Measurements from ENCODE around the gene INPP4B. TPM values are rescaled to one million over a fixed set of nuclear protein-coding genes. Genes with fewer than 3 reads are reported as not detected.

Gene INPP4B
- polyA plus RNA-seq, 1 of the 3 experiments (the other 2 are of a cell fraction) = 0.08 TPM

DNA sequence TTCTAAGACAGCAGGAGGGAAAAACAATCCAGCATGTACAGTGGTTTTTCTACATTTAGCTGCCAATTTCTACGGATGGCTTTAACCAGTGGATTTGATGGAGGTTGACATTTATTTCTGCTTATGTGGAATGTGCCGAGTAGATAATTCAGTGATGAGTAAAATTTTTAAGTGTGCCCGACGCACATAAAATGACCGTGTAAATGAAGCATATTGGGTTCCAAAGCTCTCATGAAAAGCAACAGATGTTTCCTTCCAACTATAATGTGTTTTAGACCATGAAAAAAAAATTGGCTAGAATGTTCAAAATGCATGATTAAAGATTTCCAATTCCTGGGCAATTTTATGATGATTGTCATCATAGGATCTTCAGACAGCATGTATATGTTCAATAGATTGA, 14.1 kb downstream of the INPP4B start:
- 81% methylated on average over 5 of the region's 5 CpGs for WGBS (ENCODE audit: low lambda C conversion rate)
- Histone ChIP-seq H4K20me1 (ENCODE audit: insufficient read depth) (no peaks in the 10 kb centered on the region), H3K4me2 (no peak overlapping the region), H3K4me1 (ENCODE audit: control insufficient read depth in 1 of 2, insufficient read depth in 2 of 2, low read depth in 1 of 2, low read length in 1 of 2) (no peaks in the 10 kb centered on the region), H3K27ac (ENCODE audit: low read depth in 2 of 2, low read length in 1 of 2) (no peak overlapping the region), H3K27me3 (ENCODE audit: insufficient read depth) (no peaks in the 10 kb centered on the region), H3K9me2 (no peaks in the 10 kb centered on the region), H3K79me2 (ENCODE audit: insufficient read depth) (no peaks in the 10 kb centered on the region), H3K9ac (no peak overlapping the region), H3K36me3 (replicated peaks in 1 of 2; ENCODE audit: control insufficient read depth in 1 of 2, insufficient read depth in 2 of 2, low read length in 1 of 2) (no peaks in the 10 kb centered on the region), H3K9me3 (no peaks in the 10 kb centered on the region), H3K4me3 (ENCODE audit: low read depth in 2 of 2, low read length in 1 of 2) (no peak overlapping the region), H3F3A (replicated peaks; ENCODE audit: insufficient read depth) (no peaks in the 10 kb centered on the region), H2AFZ (ENCODE audit: low read depth) (no peak overlapping the region)
- POLR2A ChIA-PET = no interaction called here
- TF ChIP-seq NRF1 (IDR thresholded peaks at IDR 0.05; ENCODE audit: low read depth, low read length) (no peak), CHD2 (IDR thresholded peaks at IDR 0.05; ENCODE audit: low read length, partially characterized antibody) (no peak), TAF1 (IDR thresholded peaks at IDR 0.05; ENCODE audit: borderline replicate concordance, low read depth, low read length) (no peak), RCOR1 (IDR thresholded peaks at IDR 0.05; ENCODE audit: low read length) (no peak), EP300 (IDR thresholded peaks at IDR 0.05; ENCODE audit: borderline replicate concordance in 1 of 2, low read depth in 1 of 2, low read length in 1 of 2) (no peak), EZH2phosphoT487 (IDR thresholded peaks at IDR 0.05; ENCODE audit: borderline replicate concordance, low read depth) (no peak), JUND (IDR thresholded peaks at IDR 0.05) (no peak), TEAD4 (IDR thresholded peaks at IDR 0.05; ENCODE audit: borderline replicate concordance, insufficient read depth) (no peak), RAD21 (IDR thresholded peaks at IDR 0.05; ENCODE audit: low read length) (no peak), FOXM1 (IDR thresholded peaks at IDR 0.05; ENCODE audit: low read depth) (no peak), YY1 (IDR thresholded peaks at IDR 0.05; ENCODE audit: low read depth) (no peak)
- TF ChIP-seq, protein P1, sequence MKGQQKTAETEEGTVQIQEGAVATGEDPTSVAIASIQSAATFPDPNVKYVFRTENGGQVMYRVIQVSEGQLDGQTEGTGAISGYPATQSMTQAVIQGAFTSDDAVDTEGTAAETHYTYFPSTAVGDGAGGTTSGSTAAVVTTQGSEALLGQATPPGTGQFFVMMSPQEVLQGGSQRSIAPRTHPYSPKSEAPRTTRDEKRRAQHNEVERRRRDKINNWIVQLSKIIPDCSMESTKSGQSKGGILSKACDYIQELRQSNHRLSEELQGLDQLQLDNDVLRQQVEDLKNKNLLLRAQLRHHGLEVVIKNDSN (IDR thresholded peaks at IDR 0.05; ENCODE audit: borderline replicate concordance, low read depth) = no peak
- no peak for DNase-seq
- CTCF ChIA-PET = no interaction called here

DNA sequence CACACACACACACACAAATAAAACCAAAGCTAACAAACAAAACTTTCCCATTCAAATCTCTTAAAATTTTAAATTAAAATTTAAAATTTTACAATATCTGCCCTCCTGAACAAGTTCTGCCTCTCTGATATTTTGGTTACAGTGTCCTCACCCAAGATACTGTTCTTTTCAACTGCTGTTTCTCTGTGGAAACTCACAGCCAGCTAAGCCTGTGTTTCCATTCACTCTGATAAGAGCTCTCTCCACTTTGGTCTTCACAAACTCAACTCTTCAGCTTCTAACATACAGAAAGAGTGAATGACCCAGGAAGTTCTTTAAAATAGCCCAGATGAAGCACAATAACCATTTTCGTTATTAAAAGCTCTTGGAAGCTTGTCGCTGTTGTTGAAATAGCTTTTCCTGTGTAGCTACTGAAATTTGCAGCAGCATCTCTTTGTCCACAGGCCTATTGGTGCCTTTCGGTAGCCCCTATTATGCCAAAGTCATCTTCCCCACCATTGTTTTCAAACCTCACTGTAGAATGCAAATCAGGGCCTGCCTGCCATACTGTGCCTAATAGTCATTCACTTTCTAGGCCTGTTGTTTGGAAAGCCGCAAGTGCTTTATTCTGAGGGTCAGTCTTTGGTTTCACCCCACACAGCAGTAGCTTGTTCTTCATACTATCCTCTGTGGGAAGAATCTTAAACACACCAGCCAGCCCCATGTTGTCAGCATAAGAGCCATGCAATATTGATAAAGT, 19.4 kb downstream of the INPP4B start:
- ChIA-PET POLR2A (no interaction called here), CTCF (interaction anchor here (0.8 to 1.4 kb wide), 2 partner anchors 14 to 20 kb away, joined by 3 to 4 read pairs; partner anchors contain the start of gene INPP4B)
- H3K27me3 ChIP-seq (ENCODE audit: insufficient read depth) = no peaks in the 10 kb centered on the region
- DNase-seq = no peak
- no peaks in the 10 kb centered on the region for H3K79me2 ChIP-seq (ENCODE audit: insufficient read depth)
- H3K9me2 ChIP-seq = no peaks in the 10 kb centered on the region
- H3K27ac ChIP-seq (ENCODE audit: low read depth in 2 of 2, low read length in 1 of 2) = no peak overlapping the region
- H3K9ac ChIP-seq = no peak overlapping the region
- WGBS (ENCODE audit: low lambda C conversion rate) = 91% methylated on average over 4 of the region's 4 CpGs
- H3K36me3 ChIP-seq (replicated peaks in 1 of 2; ENCODE audit: control insufficient read depth in 1 of 2, insufficient read depth in 2 of 2, low read length in 1 of 2) = no peaks in the 10 kb centered on the region
- no peak overlapping the region for H2AFZ ChIP-seq (ENCODE audit: low read depth)
- no peak overlapping the region for H3K4me2 ChIP-seq
- no peaks in the 10 kb centered on the region; a peak in 1 of 4 replicates for H3K4me1 ChIP-seq (ENCODE audit: control insufficient read depth in 1 of 2, insufficient read depth in 2 of 2, low read depth in 1 of 2, low read length in 1 of 2)
- H3K4me3 ChIP-seq (ENCODE audit: low read depth in 2 of 2, low read length in 1 of 2) = no peak overlapping the region
- H3F3A ChIP-seq (replicated peaks; ENCODE audit: insufficient read depth) = no peaks in the 10 kb centered on the region
- no peaks in the 10 kb centered on the region for H4K20me1 ChIP-seq (ENCODE audit: insufficient read depth)
- H3K9me3 ChIP-seq = no peaks in the 10 kb centered on the region
- TF ChIP-seq FOSL2 (IDR thresholded peaks at IDR 0.05; ENCODE audit: borderline replicate concordance, low read depth) (no peak), MEF2A (IDR thresholded peaks at IDR 0.05; ENCODE audit: borderline replicate concordance, low read depth) (no peak), RAD21 (IDR thresholded peaks at IDR 0.05; ENCODE audit: low read length) (no peak), SMC3 (IDR thresholded peaks at IDR 0.05; ENCODE audit: low read depth, low read length) (no peak), GATA2 (CRISPR knock-in tag; IDR thresholded peaks at IDR 0.05) (no peak), FOXJ3 (CRISPR knock-in tag; IDR thresholded peaks at IDR 0.05) (no peak), TEAD4 (IDR thresholded peaks at IDR 0.05; ENCODE audit: borderline replicate concordance, insufficient read depth) (no peak), POLR2AphosphoS5 (IDR thresholded peaks at IDR 0.05; ENCODE audit: low read depth, low read length) (no peak), CHD2 (IDR thresholded peaks at IDR 0.05; ENCODE audit: low read length, partially characterized antibody) (no peak), SIN3A (IDR thresholded peaks at IDR 0.05; ENCODE audit: borderline replicate concordance, low read depth, low read length) (no peak), YY1 (IDR thresholded peaks at IDR 0.05; ENCODE audit: low read depth) (no peak), MXI1 (IDR thresholded peaks at IDR 0.05; ENCODE audit: low read depth, low read length) (no peak), TCF12 (IDR thresholded peaks at IDR 0.05) (no peak), TAF1 (IDR thresholded peaks at IDR 0.05; ENCODE audit: borderline replicate concordance, low read depth, low read length) (no peak), ELF1 (IDR thresholded peaks at IDR 0.05) (no peak)
- TF ChIP-seq, protein P2, sequence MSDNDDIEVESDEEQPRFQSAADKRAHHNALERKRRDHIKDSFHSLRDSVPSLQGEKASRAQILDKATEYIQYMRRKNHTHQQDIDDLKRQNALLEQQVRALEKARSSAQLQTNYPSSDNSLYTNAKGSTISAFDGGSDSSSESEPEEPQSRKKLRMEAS (IDR thresholded peaks at IDR 0.05; ENCODE audit: low read depth) = no peak
- TF ChIP-seq, protein P3, sequence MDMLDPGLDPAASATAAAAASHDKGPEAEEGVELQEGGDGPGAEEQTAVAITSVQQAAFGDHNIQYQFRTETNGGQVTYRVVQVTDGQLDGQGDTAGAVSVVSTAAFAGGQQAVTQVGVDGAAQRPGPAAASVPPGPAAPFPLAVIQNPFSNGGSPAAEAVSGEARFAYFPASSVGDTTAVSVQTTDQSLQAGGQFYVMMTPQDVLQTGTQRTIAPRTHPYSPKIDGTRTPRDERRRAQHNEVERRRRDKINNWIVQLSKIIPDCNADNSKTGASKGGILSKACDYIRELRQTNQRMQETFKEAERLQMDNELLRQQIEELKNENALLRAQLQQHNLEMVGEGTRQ (IDR thresholded peaks at IDR 0.05; ENCODE audit: borderline replicate concordance, low read depth, low read length) = no peak
- TF ChIP-seq, protein P4, sequence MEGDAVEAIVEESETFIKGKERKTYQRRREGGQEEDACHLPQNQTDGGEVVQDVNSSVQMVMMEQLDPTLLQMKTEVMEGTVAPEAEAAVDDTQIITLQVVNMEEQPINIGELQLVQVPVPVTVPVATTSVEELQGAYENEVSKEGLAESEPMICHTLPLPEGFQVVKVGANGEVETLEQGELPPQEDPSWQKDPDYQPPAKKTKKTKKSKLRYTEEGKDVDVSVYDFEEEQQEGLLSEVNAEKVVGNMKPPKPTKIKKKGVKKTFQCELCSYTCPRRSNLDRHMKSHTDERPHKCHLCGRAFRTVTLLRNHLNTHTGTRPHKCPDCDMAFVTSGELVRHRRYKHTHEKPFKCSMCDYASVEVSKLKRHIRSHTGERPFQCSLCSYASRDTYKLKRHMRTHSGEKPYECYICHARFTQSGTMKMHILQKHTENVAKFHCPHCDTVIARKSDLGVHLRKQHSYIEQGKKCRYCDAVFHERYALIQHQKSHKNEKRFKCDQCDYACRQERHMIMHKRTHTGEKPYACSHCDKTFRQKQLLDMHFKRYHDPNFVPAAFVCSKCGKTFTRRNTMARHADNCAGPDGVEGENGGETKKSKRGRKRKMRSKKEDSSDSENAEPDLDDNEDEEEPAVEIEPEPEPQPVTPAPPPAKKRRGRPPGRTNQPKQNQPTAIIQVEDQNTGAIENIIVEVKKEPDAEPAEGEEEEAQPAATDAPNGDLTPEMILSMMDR (IDR thresholded peaks at IDR 0.05) = no peak
